Gastrocnemius medialis (tissue), 4 donors: ENCODE data around the gene CALHM6.

ENCODE experiments used
- POLR2A ChIP-seq, 2 donors: fragments of 450-650 bp; IDR thresholded peaks; one replicate each; pipeline ENCODE4 v1.6.1; 2017; ENCODE audit warnings: antibody characterized with exemption in 2 of 2, mild to moderate bottlenecking in 2 of 2, moderate library complexity in 2 of 2
- TF ChIP-seq, protein P1 (sequence below), 5 experiments: fragments of 450-650 bp in 3 of 5; fragments of 200-600 bp in 2 of 5; sonication (generic) in 2 of 5; IDR thresholded peaks in 4 of 5; conservative IDR thresholded peaks in 1 of 5; 1 replicate in 4 of 5; 2 replicates in 1 of 5; pipeline ENCODE4 v1.5.1; 2016 to 2019; ENCODE audit warnings: antibody characterized with exemption in 5 of 5, mild to moderate bottlenecking in 3 of 5, moderate library complexity in 3 of 5

DNA sequence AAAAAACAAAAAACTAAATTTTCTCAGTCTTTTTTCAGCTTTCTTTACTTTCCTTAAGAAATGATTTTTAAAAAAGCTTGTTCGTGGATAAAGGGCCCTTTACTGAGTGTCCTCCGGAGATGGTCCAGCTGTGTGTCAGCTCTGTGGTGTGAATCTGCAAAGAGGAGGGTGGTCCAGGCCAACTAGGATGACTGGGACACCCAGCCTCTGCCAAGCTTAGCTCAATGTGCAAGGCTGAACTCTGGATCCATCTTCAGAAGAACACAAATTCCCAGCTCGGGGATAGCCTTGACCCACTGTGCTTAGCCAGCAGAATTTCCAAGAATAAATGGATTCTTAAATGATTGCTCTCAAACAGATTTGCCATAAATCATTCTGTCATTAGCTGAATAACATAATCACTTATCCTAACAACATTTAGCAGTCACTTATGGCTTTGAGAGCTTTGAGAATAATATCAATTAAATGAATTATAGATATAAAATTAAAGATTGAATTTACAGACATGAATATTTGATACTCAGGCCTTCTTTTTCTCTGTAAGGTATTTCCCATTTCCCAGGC is 36.0 kb downstream of the CALHM6 start:
- TF ChIP-seq, protein P1, sequence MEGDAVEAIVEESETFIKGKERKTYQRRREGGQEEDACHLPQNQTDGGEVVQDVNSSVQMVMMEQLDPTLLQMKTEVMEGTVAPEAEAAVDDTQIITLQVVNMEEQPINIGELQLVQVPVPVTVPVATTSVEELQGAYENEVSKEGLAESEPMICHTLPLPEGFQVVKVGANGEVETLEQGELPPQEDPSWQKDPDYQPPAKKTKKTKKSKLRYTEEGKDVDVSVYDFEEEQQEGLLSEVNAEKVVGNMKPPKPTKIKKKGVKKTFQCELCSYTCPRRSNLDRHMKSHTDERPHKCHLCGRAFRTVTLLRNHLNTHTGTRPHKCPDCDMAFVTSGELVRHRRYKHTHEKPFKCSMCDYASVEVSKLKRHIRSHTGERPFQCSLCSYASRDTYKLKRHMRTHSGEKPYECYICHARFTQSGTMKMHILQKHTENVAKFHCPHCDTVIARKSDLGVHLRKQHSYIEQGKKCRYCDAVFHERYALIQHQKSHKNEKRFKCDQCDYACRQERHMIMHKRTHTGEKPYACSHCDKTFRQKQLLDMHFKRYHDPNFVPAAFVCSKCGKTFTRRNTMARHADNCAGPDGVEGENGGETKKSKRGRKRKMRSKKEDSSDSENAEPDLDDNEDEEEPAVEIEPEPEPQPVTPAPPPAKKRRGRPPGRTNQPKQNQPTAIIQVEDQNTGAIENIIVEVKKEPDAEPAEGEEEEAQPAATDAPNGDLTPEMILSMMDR (IDR thresholded peaks at IDR 0.05 in 4 of 5, conservative IDR thresholded peaks at IDR 0.05 in 1 of 5), result no peak
- no peak for TF ChIP-seq POLR2A (IDR thresholded peaks at IDR 0.05)
